Activated T-cell treated with anti-CD3 and anti-CD28 coated beads for 1 hour (primary cell): ENCODE measurements around the gene KRIT1.
A peak's percentile ranks its signal among the peaks of the same experiment; 100 is the strongest.
"Not testable (repeated sequence)": the region's sequence is repeated elsewhere in the genome, so short reads cannot be mapped to it uniquely, and the experiment has no call there.

Source experiments
- DNase-seq: peaks from one replicate; pipeline ENCODE4 v3.0.0-alpha.2; 2020; ENCODE audit warnings: low read depth

Gene KRIT1

DNA sequence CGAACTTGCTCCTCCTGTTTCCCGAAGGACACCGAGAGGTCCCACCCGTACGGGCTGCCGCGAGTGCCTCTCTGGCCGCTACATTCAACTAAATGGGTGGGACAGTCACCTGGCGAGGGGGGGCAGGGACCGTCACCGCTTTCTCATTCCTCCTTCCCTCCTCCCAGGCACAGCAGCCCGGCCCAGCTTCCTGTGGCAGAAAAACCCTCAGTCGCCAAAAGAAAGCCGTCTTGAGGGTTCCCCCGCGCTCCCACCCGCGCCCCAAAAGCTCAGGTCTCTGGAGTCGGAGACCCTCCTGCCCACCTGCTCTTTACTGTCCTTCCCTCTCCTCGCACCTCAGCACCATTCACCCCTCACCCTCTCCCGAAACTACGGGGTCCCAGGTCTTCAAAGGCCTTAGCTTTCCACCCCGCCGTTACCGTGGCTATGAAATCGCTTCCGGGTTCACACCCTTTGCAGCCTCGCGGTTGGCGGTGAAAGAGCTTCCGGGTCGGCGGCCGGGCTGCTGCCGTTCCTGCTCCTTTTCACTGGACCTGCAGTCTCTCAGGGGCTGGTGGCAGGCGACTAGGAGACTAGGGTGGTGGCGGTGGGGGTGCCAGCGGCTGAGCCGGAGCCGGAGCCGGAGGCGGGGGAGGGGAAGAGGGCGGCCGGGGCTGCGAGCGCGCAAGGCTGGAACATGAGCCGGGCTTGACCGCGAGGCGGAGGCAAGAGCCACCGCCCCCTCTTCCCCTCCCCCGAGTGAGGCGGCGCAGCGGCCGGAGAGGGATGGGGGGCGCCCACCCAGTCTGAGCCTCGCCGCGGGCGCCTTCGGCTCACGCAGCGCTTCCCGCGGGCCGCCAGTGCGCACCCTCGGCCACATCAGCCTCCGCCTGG, at the start of gene KRIT1, which contains the start of gene ANKIB1:
Gene KRIT1, minus strand, starts transcription at position 428 of the 873 bp plus-strand sequence. CDS start 3,779 bp downstream, outside the sequence.
Gene ANKIB1, plus strand, starts transcription at position 488 of the 873 bp plus-strand sequence. CDS start 49,005 bp downstream, outside the sequence.
- DNase-seq, result peak; percentile 73

DNA sequence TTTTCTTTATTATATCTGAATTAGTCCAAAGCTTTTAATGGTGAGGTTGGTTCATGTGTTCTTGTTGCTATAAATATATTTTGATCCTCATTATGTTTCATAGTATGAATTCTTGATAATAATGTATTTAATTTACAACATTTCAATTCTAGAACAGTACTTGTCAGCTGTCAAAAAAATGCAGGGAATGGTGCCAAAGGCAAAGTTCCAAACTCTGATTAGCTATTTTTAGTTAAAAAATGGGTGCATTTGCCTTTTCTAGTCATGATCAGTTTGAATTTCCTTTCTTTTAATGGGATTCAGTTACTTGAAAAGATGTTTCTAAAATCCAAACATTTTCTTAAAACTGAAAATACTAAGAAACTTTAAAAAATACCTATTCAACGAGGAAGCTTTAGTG, 49.7 kb upstream of the KRIT1 start:
- no peak for DNase-seq

DNA sequence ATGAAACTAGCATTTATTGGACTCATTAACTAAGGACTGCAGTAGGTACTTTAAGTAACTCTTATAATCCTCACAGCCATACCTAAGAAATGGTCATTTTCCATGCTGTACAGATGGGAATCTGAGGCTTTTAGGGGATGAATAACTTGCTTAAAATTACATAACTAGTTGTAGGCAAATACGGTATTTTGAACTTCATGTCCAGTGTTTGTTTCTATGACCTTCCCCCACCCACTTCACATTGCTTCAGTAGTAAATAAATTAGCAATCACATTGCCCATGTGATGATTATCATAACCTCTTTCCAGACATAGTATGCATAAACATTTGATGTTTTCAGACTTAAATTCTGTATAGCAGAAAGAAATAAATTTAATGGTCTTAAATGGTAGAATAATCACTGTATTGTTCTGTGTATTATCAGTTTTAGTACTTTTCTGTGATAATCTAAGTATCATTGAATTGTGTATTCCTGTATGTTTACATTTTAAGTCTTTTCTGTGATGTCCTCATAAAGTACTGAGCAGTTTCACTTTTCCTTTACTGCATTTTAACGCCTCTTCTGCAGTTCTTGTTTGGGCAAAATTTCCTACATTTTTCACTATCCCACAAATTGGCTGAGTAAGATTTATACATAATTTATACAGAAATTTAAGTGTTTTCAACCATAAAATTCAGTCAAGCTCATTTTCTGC, 48.3 kb upstream of the KRIT1 start:
- no peak for DNase-seq

DNA sequence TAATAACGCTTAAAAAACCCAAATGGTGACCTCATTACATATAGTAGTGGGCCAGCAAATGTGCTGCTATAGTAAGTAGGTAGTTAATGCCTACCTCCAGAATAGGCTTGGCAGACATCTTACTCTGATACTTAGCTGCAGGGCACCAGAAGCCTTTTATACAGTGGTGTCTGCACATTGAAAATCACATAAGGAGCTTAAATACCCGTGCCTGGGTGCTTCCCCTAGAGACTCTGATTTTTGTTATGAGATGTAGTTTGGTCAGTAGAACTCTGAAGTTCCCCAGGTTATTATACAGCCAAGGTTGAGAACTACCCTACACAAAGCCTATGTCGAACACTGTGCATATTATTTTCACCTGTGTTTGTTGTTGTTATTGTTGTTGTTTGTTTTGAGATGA, 47.3 kb upstream of the KRIT1 start:
- no peak for DNase-seq

DNA sequence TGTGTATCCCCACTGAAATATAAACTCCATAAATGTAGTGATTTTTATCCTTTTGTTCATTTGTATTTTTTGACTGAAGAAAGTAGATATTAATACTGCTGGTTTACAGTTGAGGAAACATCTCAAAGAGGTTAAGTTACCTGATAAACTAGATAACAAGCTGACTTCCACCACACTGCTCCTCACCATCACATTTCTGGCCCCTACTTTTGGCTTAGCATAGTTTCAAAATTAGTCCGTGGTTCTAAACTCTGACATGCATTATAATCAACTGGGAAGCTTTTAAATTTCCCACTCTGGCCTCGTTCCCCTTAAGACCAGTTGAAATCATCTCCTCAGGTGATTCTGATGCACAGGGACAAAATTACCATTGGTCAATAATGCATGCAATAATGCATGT, 43.6 kb upstream of the KRIT1 start:
- DNase-seq, result no peak

DNA sequence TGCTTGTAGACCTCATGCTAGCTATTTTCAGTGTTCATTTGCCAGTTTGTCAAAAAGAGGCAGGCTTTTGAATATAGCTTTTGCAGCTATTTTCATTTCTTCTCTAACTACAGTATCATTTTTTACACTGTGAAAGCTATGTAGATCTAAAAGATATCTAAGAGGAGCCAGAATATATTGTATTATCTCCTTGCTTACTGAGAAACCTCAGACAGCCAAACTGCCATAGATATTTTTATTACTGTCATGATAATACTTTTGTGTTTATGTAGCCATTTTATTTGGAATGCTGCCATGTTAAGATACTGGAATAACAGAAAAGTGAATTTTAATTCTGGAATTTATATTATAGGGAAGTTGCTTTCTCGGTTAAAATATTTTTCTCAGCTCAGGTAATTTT, 37.2 kb upstream of the KRIT1 start:
- no peak for DNase-seq

DNA sequence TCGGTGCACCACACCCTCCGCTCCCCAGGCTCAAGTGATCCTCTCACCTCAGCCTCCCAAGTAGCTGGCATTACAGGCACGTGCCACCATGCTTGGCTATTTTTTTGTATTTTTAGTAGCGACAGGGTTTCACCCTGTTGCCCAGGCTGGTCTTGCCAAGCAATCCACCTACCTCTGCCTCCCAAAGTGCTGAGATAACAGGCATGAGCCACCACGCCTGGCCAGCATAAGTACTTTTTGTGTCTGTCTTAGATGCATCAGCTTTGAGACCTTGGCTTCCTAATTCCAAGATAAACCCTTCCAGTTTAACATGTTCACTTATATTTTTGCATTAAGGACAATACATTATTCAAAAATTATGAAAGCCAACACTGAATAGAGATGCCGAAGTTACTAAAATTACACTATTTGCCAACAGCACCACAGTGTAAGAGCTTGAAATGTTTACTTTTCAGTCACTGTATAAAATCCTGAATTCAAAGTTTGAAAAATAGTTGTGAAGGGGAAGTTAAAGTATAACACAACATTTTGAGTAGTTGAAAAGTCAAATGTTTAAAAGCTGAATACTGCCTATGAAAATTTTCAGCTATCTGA, 36.6 kb upstream of the KRIT1 start:
- DNase-seq, result no peak

DNA sequence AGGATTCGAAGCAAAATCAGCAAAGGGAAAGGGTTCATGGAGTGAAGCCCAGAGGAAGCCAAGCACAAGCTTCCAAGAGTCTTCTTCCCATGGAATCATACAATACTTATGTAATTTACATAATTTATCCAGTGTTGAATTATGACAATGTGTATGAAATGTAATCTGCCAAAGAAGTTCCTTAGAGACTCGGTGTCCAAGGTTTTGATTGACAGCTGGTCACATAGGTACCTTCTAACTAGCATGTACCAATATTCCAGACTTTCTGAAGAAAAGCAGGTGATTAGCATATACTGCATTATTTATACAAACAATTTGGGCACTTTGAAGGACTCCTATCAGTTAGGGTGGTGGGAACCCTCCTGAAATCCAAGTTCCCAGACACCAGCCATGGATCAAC, 35.3 kb upstream of the KRIT1 start:
- DNase-seq, result no peak

DNA sequence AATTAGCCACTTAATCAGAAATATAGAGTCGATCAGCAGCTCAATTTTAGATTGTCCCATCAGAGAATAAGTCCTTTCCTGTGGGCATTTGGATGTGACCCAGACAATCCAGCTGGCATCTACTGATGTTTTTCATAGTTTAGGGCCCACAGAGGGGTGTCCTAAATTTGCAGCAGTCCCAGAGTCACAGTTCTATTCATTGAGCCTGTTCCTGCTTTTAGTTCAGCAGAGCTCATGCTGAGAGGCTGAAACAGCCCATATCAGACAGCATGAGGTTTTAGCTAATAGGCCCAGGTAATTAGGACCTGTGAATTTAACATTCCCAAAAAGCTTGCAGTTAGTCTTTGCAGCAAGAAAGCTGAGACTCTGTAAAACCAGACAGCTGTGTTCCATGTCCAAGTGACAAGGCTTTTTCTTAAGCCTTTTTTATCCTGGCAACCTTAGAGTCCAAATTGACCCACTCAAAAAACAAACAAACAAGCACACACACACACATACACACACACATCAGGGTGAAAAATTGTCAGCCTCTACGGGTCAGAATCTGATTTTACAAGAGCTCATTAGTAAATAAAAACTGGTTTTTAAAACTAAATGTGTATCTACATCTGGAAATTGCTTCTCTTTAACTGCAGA, 33.8 kb upstream of the KRIT1 start:
- DNase-seq, result no peak

DNA sequence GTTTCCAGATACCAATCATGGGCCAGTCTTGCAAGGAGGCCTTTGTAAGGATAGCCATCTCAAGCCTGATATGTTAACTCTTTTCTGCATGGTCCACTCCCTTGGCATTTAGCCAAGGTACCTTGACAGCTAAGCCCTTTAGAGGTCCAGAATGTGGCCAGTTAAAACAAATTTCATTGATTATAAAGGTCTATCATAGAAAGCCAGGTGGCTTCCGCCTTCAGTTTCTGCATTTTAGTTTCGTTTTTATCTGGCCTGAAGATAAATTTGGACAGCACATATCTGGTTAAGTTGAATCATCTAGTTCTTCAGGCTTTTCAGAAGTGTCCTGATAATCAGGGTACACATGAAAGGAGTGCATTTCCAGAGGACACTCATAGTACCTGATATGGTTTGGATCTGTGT, 30.7 kb upstream of the KRIT1 start:
- no peak for DNase-seq

DNA sequence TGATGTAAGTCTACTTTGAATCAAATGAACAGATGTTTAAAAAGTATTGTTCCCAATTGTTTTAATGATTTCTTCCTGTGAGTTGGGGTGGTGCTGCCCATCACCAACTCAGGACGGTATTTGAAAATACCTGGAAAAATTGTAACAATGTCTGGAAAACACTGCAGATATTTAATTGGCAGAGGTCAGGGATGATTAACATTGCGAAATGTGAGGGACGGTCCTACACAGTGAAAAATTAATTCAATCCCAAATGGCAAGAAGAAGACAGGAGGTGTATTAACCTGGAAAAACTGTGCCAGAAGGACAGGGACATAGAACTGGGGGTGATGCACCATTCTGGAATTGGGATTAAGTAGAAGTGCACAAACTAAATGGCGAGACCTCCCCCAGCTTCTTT, 29.6 kb upstream of the KRIT1 start:
- DNase-seq, result no peak

DNA sequence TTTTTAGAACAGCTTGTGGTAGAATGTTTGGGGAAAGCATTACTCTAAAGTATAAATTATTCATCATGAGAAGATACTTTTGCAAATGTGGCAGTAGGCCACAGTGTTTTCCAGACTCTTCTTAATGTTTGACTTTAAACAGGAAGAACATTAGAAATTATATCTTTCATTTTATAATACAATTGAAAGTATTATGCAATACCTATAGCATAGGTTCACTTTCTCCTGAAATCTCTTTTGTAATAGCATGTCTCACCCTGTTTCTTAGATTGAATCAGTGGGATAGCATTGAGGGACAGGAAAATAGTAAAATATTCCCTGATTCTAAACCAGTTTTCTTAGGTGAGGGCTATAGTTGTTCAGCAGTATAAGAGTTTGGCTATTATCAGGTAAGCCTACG, 23.2 kb upstream of the KRIT1 start:
- no peak for DNase-seq

DNA sequence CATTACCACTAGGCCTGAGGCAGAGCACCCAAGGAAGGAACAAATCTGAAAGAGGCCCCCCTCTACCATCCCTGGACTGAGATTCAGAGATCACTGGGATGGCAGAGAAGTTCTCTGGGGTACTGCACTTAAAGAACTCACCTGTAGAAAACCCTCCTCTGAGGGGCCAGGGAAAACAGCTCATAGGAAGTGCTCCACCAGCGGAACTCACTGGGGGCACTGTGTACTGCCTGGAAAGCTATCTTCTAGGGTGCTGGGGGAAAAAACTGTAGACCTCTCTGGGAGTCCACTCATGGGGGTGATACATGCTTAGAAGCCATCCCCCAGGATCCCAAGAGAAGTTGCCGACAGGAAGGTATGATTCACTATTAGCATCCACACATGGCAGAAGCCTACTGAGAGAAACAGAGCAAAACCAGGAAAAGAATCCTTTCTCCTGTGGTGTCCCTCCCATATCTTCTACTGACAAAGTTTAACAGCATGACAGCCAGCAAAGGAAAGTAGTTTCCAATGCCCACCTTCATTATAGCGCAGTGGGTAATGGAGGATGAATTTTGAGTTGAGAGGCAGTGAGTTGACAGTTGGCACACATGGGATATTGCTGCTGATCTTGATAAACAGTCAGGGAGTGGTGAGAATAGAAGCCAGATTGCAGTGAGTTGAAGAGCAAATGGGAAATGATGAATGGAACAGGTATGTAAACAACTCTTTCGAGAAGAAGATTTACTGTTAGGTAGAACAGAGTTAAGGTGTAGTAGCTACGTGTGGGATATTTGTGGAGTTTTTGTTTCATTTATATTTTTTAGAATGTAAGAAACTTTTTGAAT, 20.9 kb upstream of the KRIT1 start:
- DNase-seq, result no peak

DNA sequence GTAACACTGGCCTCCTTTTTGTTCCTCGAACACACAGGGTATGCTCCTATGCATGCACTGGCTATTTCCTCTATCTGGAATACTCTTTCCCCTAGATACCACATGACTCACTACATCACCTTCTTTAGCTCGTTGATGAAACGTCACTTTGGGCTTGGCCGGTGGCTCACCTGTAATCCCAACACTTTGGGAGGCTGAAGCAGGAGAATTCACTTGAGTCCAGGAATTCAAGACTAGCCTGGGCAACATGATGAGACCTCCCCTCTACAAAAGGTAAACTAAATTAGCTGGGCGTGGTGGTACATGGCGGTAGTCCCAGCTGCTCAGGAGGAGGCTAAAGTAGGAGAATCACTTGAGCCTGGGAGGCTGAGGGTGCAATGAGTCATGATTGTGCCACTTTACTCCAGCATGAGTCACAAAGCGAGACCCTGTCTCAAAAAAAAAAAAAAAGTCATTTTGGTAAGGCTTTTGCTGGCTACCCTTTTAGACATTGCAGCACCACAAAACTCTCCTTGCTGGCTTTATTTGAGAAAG, 14.6 kb upstream of the KRIT1 start:
- DNase-seq, result no peak

DNA sequence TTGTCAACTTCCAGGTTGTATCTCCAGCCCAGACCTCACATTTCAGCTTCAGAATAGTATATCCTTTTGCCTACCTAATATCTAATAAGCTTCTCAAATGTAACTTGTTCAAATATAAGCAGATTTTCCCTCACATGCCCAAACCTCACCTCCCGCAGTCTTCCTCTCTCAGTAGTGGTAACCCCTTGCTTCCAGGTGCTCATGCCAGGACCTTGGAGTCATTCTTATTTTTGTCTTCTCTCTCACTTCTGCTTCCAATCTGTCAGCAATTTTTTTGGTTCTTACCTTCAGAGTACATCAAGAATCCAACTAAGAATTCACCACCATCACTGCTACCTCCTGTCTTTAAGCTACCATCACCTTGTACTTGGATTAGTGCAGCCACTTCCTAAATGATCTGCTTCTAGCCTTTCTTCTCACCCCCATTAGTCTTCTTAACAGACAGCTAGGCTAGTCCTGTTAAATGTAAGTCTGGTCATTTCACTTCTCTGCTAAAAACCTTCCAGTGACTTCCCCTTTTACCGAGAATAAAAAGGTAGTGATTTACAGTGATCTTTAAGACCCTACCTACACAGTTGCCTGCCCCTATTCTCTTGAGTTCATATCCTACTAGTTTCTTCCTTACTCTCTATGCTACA, 14.0 kb upstream of the KRIT1 start:
- DNase-seq, result no peak

DNA sequence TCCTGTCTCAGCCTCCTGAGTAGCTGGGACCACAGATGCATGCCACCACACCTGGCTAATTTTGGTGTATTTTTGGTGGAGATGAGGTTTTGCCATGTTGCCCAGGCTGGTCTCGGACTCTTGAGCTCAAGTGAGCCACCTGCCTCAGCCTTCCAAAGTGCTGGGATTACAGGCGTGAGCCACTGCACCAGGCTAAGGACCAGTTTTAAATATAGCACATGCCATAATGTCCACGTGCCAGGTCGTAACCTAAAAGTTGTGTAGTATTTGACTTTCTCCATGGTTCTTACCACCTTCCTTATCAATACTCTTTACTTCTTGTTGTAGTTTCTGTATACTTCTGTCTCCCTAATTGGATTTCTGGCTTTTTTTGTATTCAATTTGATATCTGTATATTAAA, 13.3 kb upstream of the KRIT1 start:
- DNase-seq, result no peak

DNA sequence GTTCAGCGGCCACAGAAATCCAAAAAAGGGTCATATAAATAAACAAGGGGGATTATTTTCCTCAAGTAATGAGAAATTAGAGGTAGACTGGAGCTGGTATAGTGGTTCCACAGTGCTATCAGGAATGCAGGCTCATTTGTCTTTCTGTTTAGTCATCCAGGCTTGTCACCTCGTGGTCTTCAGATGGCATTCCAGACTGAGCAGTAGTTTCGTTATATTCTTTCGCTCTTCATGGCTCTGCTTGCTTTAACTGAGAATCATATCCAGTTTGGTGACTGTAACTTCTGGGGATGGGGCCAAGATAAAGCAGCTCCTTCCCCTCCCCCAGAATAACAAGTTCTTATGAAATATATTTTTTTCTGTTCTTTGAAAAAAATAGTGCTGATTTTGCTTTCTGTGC, 9.6 kb upstream of the KRIT1 start:
- no peak for DNase-seq

DNA sequence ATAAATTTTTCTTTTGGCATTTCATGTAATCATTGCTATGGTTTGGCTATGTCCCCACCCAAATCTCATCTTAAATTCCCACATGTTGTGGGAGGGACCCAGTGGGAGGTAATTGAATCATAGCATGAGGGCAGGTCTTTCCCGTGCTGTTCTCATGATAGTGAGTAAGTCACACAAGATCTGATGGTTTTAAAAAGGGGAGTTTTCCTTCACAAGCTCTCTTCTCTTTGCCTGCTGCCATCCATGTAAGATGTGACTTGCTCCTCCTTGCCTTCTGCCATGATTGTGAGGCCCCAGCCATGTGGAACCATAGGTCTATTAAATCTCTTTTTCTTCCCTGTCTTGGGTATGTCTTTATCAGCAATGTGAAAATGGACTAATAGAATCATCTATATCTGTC, 9.1 kb upstream of the KRIT1 start:
- not testable (repeated sequence) for DNase-seq

DNA sequence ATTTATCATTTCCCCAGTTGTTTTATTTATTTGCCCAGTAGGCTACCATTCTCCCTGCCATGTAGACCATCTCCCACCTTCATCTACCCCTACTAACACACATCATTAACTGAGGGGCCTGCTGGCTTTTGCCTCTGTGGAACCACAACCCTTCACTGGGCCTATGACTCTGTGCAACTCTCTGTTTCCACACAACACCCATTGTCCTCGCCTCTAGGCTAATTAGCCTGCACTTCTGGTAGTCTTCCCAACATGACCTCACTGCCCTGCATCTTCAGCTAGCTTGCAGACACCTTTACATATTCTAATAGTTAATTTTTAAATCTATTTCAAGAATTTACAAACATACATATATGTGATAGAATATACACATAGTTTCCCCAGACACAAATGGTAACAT, 7.5 kb upstream of the KRIT1 start:
- DNase-seq, result no peak

DNA sequence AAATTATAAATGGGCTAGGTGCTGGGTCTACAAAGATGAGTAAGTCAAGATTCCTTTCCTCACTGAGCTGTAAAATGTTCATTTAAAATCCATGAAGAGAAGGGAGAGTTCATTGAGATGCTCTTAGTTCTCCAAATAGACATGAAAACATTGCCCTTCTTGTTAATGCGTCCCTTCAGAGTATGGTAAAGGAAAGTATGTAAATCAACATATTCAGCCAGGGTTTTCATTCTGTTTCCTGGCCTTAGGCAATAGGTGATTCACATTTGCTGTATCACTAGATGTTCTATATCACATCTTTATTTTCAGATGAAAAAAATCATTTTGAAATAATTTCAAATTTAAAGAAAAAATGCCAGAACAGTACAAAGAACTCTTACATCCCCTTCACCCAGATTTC, 5.5 kb upstream of the KRIT1 start:
- no peak for DNase-seq

DNA sequence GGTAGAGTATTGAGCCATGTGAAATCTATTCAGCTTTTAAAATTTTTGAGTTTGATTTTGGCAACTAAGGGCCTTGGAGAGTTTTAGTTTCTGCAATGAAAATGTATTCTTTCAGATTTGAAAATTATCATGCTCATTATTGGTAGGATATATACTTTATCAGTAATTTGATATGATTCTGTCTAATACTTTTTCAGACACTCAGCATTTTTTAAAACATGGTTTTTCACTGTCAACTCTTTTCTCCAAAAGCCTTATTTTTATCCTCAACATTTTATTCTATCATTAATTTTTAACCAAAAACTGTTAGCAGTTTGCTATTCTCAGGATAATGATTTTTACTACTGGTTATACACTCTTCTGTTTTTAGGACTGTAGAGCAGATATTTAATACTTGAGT, 4.9 kb upstream of the KRIT1 start:
- DNase-seq, result no peak
